Measurements from ENCODE around the gene TRIM50. TPM values are rescaled to one million over a fixed set of nuclear protein-coding genes. Genes with fewer than 3 reads are reported as not detected.

The TRIM50 gene
- total and polyA plus RNA-seq, 2 experiments from 2014 or later = 0.10 TPM; not detected in 1

GRCh38 chr7:73308074-73308664 lies 19.7 kb downstream of the TRIM50 start:
- H3K36me3 Mint-ChIP-seq (ENCODE audit: low read depth) = peaks cover 37% of the 10 kb centered on the region
- H3K9me2 ChIP-seq (ENCODE audit: insufficient read depth) = 0 out of 2 replicates have a peak, but pooled peaks cover 3% of the 10 kb centered on the region
- no peaks in the 10 kb centered on the region; the same call in 1 of the 3 replicates for H3K9me3 Mint-ChIP-seq
- H2AFZ ChIP-seq = no peak overlapping the region
- H3K79me2 ChIP-seq (replicated peaks; ENCODE audit: insufficient read depth) = peaks cover 18% of the 10 kb centered on the region
- H3K27ac Mint-ChIP-seq = peak overlapping the region; percentile 50; the same call in 1 of the 2 replicates
- H3K4me2 ChIP-seq = peak overlapping the region; percentile 78
- ATAC-seq (peak; percentile 71), DNase-seq (ENCODE audit: low spot score) (peak; percentile 47)
- no peaks in the 10 kb centered on the region; the same call in 1 of the 2 replicates for H4K20me1 ChIP-seq (replicated peaks; ENCODE audit: insufficient read depth)
- H3K27ac ChIP-seq (ENCODE audit: low read depth) = no peak overlapping the region
- peak overlapping the region; percentile 93 for H3K4me3 Mint-ChIP-seq
- no peaks in the 10 kb centered on the region for H3K27me3 ChIP-seq (ENCODE audit: insufficient read depth)
- H3K36me3 ChIP-seq (ENCODE audit: insufficient read depth) = no peaks in the 10 kb centered on the region; the same call in 1 of the 2 replicates
- peak overlapping the region; percentile 73 for H3K4me3 ChIP-seq
- TF ChIP-seq ETS1 (IDR thresholded peaks at IDR 0.05) (no peak), STAT1 (IDR thresholded peaks at IDR 0.05; ENCODE audit: unreplicated experiment) (no peak), CTCF (conservative IDR thresholded peaks at IDR 0.05; ENCODE audit: low read depth in 2 of 2) (no peak), ZNF462 (CRISPR knock-in tag; IDR thresholded peaks at IDR 0.05) (no peak), ZNF114 (CRISPR knock-in tag; IDR thresholded peaks at IDR 0.05) (no peak), EZH2phosphoT487 (IDR thresholded peaks at IDR 0.05; ENCODE audit: unreplicated experiment) (no peak), CREB1 (CRISPR knock-in tag; IDR thresholded peaks at IDR 0.05; ENCODE audit: low read depth) (no peak), POLR2AphosphoS5 (IDR thresholded peaks at IDR 0.05; ENCODE audit: low read depth) (no peak), JUNB (IDR thresholded peaks at IDR 0.05; ENCODE audit: unreplicated experiment) (no peak), ZNF331 (CRISPR knock-in tag; IDR thresholded peaks at IDR 0.05; ENCODE audit: low read depth) (no peak), EZH2 (IDR thresholded peaks at IDR 0.05; ENCODE audit: low read depth, unreplicated experiment) (no peak), REST (IDR thresholded peaks at IDR 0.05; ENCODE audit: unreplicated experiment) (no peak), NANOG (IDR thresholded peaks at IDR 0.05; ENCODE audit: borderline replicate concordance) (no peak)
- peaks cover 13% of the 10 kb centered on the region for H3K4me1 Mint-ChIP-seq
- peaks cover 21% of the 10 kb centered on the region for H3K27me3 Mint-ChIP-seq (ENCODE audit: insufficient read depth, low read depth, poor library complexity)
- peaks cover 4% of the 10 kb centered on the region; the same call in 1 of the 2 replicates for H3K4me1 ChIP-seq (ENCODE audit: insufficient read depth)
- no peaks in the 10 kb centered on the region for H3F3A ChIP-seq (replicated peaks; ENCODE audit: low read depth)

Data from GM23338 (cell line).